ENCODE data around the gene ZNF282.

- TF ChIP-seq CTCF (conservative IDR thresholded peaks at IDR 0.05; ENCODE audit: low read depth, low read length) (no peak), EZH2phosphoT487 (IDR thresholded peaks at IDR 0.05; ENCODE audit: borderline replicate concordance, low read length) (no peak)
These were observed 71.1 kb downstream of the ZNF282 start for GRCh38 chr7:149266451-149266850.
